GOT3 (cell line): Measurements from ENCODE around the gene HES5.
"Not testable (repeated sequence)": the region's sequence is repeated elsewhere in the genome, so short reads cannot be mapped to it uniquely, and the experiment has no call there.

Source experiments
- DNase-seq: peaks from one replicate; lab custom pipeline; 2025; ENCODE audit warnings: mixed read lengths; lab: John Stamatoyannopoulos, UW

The HES5 gene

GRCh38 chr1:2529784-2530512 is at the start of gene HES5:
HES5 (minus strand) TSS chr1:2530263; CDS start chr1:2530164, 99 bp downstream.
- DNase-seq: no peak

- no peak for DNase-seq
Measured at GRCh38 chr1:2578758-2579118, 48.7 kb upstream of the HES5 start.

- DNase-seq: not testable (repeated sequence)
Measured at GRCh38 chr1:2577565-2578075, 47.6 kb upstream of the HES5 start.

GRCh38 chr1:2575801-2576663 is 46.0 kb upstream of the HES5 start:
- no peak for DNase-seq

- no peak for DNase-seq
Measured at GRCh38 chr1:2574350-2574749, 44.3 kb upstream of the HES5 start.

GRCh38 chr1:2573250-2573920 is 43.3 kb upstream of the HES5 start:
- no peak for DNase-seq

- no peak for DNase-seq
Measured at GRCh38 chr1:2571348-2571747, 41.3 kb upstream of the HES5 start.

- no peak for DNase-seq
Measured at GRCh38 chr1:2570332-2570731, 40.3 kb upstream of the HES5 start.

GRCh38 chr1:2569703-2570102 is 39.6 kb upstream of the HES5 start:
- not testable (repeated sequence) for DNase-seq

GRCh38 chr1:2569060-2569459 is 39.0 kb upstream of the HES5 start:
- no peak for DNase-seq

- DNase-seq: not testable (repeated sequence)
Measured at GRCh38 chr1:2568187-2568816, 38.2 kb upstream of the HES5 start.

GRCh38 chr1:2567083-2567679 is 37.1 kb upstream of the HES5 start:
- DNase-seq: no peak

GRCh38 chr1:2566101-2567045 is 36.3 kb upstream of the HES5 start:
- no peak for DNase-seq

GRCh38 chr1:2564815-2565374 is 34.8 kb upstream of the HES5 start:
- DNase-seq: no peak

- DNase-seq: no peak
Measured at GRCh38 chr1:2564006-2564814, 34.1 kb upstream of the HES5 start.

GRCh38 chr1:2563205-2563604 is 33.1 kb upstream of the HES5 start:
- no peak for DNase-seq

GRCh38 chr1:2561898-2562895 is 32.1 kb upstream of the HES5 start:
- DNase-seq: no peak

GRCh38 chr1:2561446-2561845 is 31.4 kb upstream of the HES5 start:
- DNase-seq: no peak
